Subcutaneous abdominal adipose tissue (tissue), 5 donors: ENCODE results near the gene COG6.

Experiments used
- H3K27ac ChIP-seq: one replicate; pipeline ENCODE4 v1.7.0; 2013; ENCODE audit warnings: low read depth, mild to moderate bottlenecking, inconsistent platforms, low read length, moderate library complexity
- H3K27me3 ChIP-seq, 5 donors: one replicate each; pipeline ENCODE4 v1.7.0; 2013; ENCODE audit warnings: low read length in 5 of 5, inconsistent platforms in 1 of 5; ENCODE audit not compliant: control insufficient read depth in 5 of 5, insufficient read depth in 4 of 5
- H3K36me3 ChIP-seq, 5 donors: one replicate each; pipeline ENCODE4 v1.7.0; 2013; ENCODE audit warnings: low read length in 5 of 5; ENCODE audit not compliant: control insufficient read depth in 5 of 5, insufficient read depth in 5 of 5
- H3K4me1 ChIP-seq, 5 donors: one replicate each; pipeline ENCODE4 v1.7.0; 2013; ENCODE audit warnings: low read length in 5 of 5, mild to moderate bottlenecking in 3 of 5, moderate library complexity in 1 of 5; ENCODE audit not compliant: control insufficient read depth in 5 of 5, insufficient read depth in 5 of 5
- H3K4me3 ChIP-seq, 5 donors: one replicate each; pipeline ENCODE4 v1.7.0; 2013; ENCODE audit warnings: low read length in 5 of 5, low read depth in 1 of 5
- H3K9ac ChIP-seq, 5 donors: one replicate each; pipeline ENCODE4 v1.7.0; 2013; ENCODE audit warnings: low read length in 5 of 5, mild to moderate bottlenecking in 4 of 5, moderate library complexity in 3 of 5
- H3K9me3 ChIP-seq, 5 donors: one replicate each; pipeline ENCODE4 v1.7.0; 2013; ENCODE audit warnings: low read length in 5 of 5; ENCODE audit not compliant: control insufficient read depth in 5 of 5
- donor health status: healthy.
- donor health status: healthy.
- donor health status: healthy.
- donor health status: healthy.
- donor health status: healthy.

Gene COG6

DNA sequence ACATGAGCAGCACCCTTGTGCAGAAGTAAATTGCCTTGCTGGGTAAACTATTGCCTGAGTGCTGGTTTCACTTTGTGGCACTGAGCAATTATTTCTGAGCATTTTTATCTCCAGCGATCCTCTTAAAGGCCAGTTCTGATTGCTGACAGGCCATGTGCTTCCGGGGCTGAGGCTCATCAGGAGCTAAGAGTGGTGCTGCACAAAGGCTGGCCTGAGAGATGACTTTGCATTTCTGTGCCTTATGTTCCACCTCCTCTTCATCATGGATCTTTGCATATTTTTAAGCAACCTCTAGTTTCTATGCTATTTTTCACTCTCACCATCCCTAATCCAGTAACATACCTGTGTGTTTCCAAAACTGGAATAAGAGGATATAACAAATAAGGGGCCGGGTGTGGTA, 17.6 kb upstream of the COG6 start:
- Histone ChIP-seq H3K9me3 (no peaks in the 10 kb centered on the region), H3K27ac (no peak overlapping the region), H3K4me3 (no peak overlapping the region), H3K9ac (no peak overlapping the region), H3K36me3 (no peaks in the 10 kb centered on the region), H3K27me3 (no peaks in the 10 kb centered on the region), H3K4me1 (no peaks in the 10 kb centered on the region)

DNA sequence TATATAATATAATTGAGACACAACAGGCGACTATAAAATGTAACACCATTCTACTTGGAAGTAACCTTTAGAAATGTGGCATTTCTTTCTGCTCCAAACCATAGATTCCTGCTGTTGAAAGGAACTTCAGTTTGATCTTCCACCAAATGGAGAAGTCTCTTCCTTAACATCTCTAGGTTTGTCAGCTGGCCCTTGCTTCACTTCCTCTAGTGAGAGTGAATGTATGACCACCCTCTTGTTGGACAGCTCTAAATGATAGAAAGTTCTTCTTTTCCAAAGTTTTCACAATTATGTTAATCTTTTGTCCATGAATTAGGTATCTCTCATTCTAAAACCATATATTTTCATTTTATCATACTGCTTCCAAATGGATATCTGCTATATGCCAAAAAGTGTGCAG, 13.8 kb upstream of the COG6 start:
- no peaks in the 10 kb centered on the region for H3K27me3 ChIP-seq
- no peaks in the 10 kb centered on the region for H3K36me3 ChIP-seq
- H3K9ac ChIP-seq: no peak overlapping the region
- H3K9me3 ChIP-seq: no peaks in the 10 kb centered on the region
- H3K4me1 ChIP-seq: no peaks in the 10 kb centered on the region
- H3K27ac ChIP-seq: no peak overlapping the region
- no peak overlapping the region for H3K4me3 ChIP-seq

DNA sequence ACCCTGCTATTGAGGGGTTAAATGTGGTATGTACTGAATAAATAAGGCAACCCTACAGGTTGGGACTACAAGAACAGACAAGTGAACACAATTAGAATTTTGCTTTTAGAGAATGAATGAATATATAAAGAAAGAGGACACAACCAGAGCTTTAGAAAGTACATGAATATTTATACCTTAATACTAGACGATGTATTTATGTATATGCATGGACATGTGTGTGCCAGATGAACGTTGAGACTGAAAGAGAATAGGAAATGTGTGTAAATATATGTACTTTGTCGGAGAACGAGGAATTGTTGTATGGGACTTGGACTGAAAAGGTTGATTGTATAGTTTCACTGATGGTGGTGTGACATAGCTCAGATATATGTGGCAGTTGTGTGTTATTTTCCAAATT, 9.3 kb upstream of the COG6 start:
- H3K9me3 ChIP-seq: no peaks in the 10 kb centered on the region
- no peak overlapping the region for H3K4me3 ChIP-seq
- H3K27ac ChIP-seq: no peak overlapping the region
- H3K4me1 ChIP-seq: no peaks in the 10 kb centered on the region
- no peaks in the 10 kb centered on the region for H3K36me3 ChIP-seq
- H3K27me3 ChIP-seq: no peaks in the 10 kb centered on the region
- H3K9ac ChIP-seq: no peak overlapping the region

DNA sequence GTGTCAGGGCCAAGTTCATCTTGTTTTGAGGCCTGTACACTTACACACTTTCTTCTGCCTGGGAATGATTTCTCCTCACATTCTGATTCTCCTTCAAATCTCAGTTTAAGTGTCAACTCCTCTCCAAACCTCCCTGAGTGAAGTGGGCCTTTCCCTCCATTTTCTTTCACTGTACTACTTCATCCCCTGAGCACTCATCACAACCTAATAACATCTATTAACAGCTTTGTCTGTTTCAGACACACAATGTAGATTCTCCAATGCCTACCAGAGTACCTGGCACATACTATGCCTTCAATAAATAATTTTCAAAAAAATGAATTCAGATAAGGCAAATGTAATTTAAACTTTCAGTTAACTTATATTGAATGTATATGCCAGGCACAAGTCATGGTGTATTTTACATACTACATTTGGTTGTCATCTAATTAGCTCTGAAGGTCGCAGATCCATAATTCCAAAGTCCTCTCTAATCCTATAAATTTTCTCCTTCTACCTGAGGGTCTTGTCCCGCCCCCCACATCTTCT, 357 bp upstream of the COG6 start:
- no peaks in the 10 kb centered on the region for H3K27me3 ChIP-seq
- H3K9me3 ChIP-seq: no peaks in the 10 kb centered on the region
- H3K9ac ChIP-seq: peak overlapping the region in 4 of 5 donors; percentile 89 to 96 (median 94)
- H3K4me1 ChIP-seq: peaks cover 0 to 19% (median 14%) of the 10 kb centered on the region in 5 donors
- peak overlapping the region; percentile 69 to 97 (median 94) for H3K4me3 ChIP-seq
- H3K27ac ChIP-seq: peak overlapping the region; percentile 70
- H3K36me3 ChIP-seq: peaks cover 0 to 1% (median 0%) of the 10 kb centered on the region in 5 donors

DNA sequence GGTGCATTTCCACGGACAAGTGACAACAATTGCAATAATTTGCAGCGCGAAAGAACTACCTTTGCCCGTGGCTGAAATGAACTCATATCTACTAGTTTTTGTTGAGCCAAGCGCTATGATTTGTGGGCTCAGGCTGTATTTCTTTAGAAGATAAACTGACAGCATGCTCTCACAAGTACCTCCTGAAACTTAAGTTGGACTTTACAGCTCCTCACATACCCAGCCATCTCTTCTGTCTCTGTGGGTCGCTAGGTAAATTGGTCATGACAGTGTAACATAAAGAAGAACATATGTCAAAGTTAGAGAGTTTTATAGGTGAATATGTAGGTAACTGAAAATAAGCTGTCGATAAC, 839 bp downstream of the COG6 start:
- peaks cover 0 to 19% (median 14%) of the 10 kb centered on the region in 5 donors for H3K4me1 ChIP-seq
- H3K27ac ChIP-seq: peak overlapping the region; percentile 70

DNA sequence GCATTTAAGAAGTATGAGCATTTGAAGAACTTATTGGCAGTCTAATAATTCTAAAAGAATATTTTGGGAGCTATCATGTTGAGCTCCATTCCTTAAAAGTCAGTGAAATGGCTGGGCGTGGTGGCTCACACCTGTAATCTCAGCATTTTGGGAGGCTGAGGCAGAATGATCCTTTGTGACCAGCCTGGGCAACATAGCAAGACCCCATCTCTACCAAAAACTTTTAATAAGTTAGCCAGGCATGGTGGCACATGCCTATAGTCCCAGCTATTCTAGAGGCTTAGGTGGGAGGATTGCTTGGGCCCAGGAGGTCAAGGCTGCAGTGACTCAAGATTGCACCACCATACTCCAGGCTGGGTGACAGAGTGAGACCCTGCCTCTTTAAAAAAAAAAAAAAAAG, 8.0 kb downstream of the COG6 start:
- Histone ChIP-seq H3K9ac (no peak overlapping the region), H3K27ac (no peak overlapping the region), H3K9me3 (no peaks in the 10 kb centered on the region), H3K4me1 (no peaks in the 10 kb centered on the region), H3K4me3 (no peak overlapping the region), H3K27me3 (no peaks in the 10 kb centered on the region), H3K36me3 (peaks cover 10 to 25% (median 19%) of the 10 kb centered on the region in 5 donors)

More for the DNA sequence above, 839 bp downstream of the COG6 start:
- Histone ChIP-seq H3K9ac (peak overlapping the region; percentile 42 to 96 (median 93)), H3K9me3 (no peaks in the 10 kb centered on the region), H3K36me3 (peaks cover 2 to 11% (median 5%) of the 10 kb centered on the region in 5 donors), H3K4me3 (peak overlapping the region; percentile 93 to 97 (median 94)), H3K27me3 (no peaks in the 10 kb centered on the region)

DNA sequence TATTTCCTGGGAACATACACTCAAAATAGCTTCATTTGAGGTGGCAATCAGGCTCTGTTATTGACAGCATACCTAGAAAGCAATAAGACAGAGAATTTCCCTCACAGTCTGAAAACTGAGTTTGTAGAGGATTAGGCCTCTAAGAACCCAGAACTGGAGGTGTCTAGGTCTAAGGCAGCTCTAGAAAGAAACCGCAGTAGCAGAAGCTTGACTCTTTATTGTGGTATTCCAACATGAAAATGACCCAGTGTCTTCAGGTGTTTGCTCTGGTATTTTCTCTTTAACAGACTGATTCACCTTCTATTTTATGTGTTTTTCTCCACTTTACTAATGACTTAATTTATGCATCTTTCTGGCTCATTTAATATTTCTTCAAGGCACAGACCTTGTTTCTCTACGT, 8.5 kb downstream of the COG6 start:
- H3K27ac ChIP-seq: no peak overlapping the region
- H3K9me3 ChIP-seq: no peaks in the 10 kb centered on the region
- no peaks in the 10 kb centered on the region for H3K27me3 ChIP-seq
- H3K36me3 ChIP-seq: peaks cover 10 to 25% (median 19%) of the 10 kb centered on the region in 5 donors
- no peak overlapping the region for H3K4me3 ChIP-seq
- no peaks in the 10 kb centered on the region for H3K4me1 ChIP-seq
- H3K9ac ChIP-seq: no peak overlapping the region

DNA sequence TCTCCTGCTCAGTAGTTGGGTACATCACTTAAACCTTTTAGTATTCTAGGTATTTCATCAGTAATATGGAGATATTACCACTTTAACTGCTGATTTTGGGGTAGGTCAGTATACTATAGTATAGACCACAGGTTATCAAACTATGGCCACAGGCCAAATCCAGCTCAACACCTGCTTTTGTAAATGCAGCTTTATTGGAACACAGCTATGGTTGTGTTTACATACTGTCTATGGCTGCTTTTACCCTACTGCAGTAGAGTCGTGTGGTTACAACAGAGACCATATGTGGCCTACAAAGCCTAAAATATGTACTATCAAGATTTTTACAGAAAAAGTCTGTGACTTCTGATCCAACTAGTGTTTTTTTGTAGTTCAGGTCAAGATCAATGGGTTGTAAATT, 10.3 kb downstream of the COG6 start:
- Histone ChIP-seq H3K4me3 (no peak overlapping the region), H3K9me3 (no peaks in the 10 kb centered on the region), H3K4me1 (peaks cover 0 to 8% (median 3%) of the 10 kb centered on the region in 5 donors), H3K27ac (no peak overlapping the region), H3K36me3 (peaks cover 7 to 22% (median 18%) of the 10 kb centered on the region in 5 donors), H3K27me3 (no peaks in the 10 kb centered on the region), H3K9ac (no peak overlapping the region)

DNA sequence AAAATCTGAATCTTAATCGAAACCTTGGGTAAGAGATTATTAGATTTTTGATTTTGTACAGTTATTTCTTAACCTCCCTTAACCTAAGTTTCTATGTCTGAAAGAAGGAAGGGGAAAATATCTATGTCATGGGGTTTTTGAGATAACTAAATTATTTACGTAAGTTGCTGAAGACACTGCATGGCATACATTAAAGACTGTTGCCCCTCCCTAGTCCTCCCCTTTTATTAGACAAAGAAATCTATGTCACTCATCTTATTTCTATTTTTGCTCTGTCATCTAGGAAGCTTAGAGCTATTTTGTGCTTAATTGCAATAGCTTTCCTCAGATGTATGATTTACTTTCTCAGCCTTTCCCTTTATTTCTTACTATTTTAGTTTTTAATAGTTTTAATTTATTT, 15.0 kb downstream of the COG6 start:
- Histone ChIP-seq H3K27me3 (no peaks in the 10 kb centered on the region), H3K4me1 (peaks cover 0 to 8% (median 3%) of the 10 kb centered on the region in 5 donors), H3K9me3 (peaks cover 0 to 2% (median 0%) of the 10 kb centered on the region in 5 donors), H3K36me3 (peaks cover 5 to 20% (median 6%) of the 10 kb centered on the region in 5 donors), H3K9ac (no peak overlapping the region), H3K27ac (no peak overlapping the region), H3K4me3 (no peak overlapping the region)

DNA sequence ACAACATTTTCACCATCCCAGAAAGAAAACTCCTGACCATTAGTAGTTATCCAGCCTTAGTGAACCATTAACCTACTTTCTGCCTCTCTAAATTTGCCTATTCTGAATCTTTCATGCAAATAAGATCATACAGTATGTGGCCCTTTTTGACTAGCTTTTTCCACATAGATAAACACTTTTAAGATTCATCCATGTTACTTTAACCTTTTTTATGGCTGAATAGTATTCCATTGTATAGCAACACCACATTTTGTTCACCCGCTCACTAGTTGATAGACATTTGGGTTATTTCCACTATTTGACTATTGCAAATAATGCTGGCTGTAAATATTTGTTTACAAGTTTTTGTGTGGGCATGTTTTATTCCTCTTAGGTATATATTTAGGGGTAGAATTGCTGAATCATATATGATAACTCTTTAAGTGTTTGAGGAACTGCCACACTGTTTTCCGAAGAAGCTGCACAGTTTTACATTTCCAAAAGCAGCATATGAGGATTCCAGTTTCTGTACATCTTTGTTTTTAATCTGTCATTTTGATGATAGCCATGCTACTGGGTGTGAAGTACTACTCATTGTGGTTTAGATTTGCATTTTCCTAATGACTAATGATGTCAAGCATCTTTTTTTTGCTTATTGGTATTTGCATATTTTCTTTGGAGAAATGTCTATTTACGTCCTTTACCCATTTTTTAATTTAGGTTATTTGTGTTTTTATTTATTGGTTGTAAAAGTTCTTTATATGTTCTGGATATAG, 17.1 kb downstream of the COG6 start:
- Histone ChIP-seq H3K4me3 (no peak overlapping the region), H3K36me3 (peaks cover 0 to 14% (median 0%) of the 10 kb centered on the region in 5 donors), H3K9me3 (peaks cover 0 to 2% (median 0%) of the 10 kb centered on the region in 5 donors), H3K27ac (no peak overlapping the region), H3K27me3 (no peaks in the 10 kb centered on the region), H3K9ac (no peak overlapping the region), H3K4me1 (peaks cover 0 to 8% (median 3%) of the 10 kb centered on the region in 5 donors)
